NCI-H1092 treated with DMSO at 0.1 percent for 48 hours (cell line): ENCODE measurements around the gene USHBP1.

Source experiments
- DNase-seq: peaks from one replicate; lab custom pipeline; 2025; lab: John Stamatoyannopoulos, UW

The USHBP1 gene

GRCh38 chr19:17262557-17262956 lies 2.0 kb downstream of the USHBP1 start:
- DNase-seq: no peak

- DNase-seq: peak; percentile 55
Measured at GRCh38 chr19:17260842-17261325, 3.7 kb downstream of the USHBP1 start.

- DNase-seq: no peak
Measured at GRCh38 chr19:17259934-17260333, 4.6 kb downstream of the USHBP1 start.

- no peak for DNase-seq
Measured at GRCh38 chr19:17259118-17259780, 5.3 kb downstream of the USHBP1 start.

GRCh38 chr19:17256130-17256529 lies 8.4 kb downstream of the USHBP1 start:
- DNase-seq: no peak

GRCh38 chr19:17255150-17255621 lies 9.4 kb downstream of the USHBP1 start:
- DNase-seq: peak; percentile 38

- DNase-seq: no peak
Measured at GRCh38 chr19:17254636-17255035, 9.9 kb downstream of the USHBP1 start.

GRCh38 chr19:17249887-17250548 lies 14.5 kb downstream of the USHBP1 start:
- no peak for DNase-seq

GRCh38 chr19:17248011-17248776 lies 16.4 kb downstream of the USHBP1 start:
- no peak for DNase-seq

- peak; percentile 64 for DNase-seq
Measured at GRCh38 chr19:17246681-17247425, 17.7 kb downstream of the USHBP1 start.

- no peak for DNase-seq
Measured at GRCh38 chr19:17245535-17245984, 19.0 kb downstream of the USHBP1 start, which contains the start of gene NR2F6. TSS of gene NR2F6 (minus strand) at chr19:17245919. CDS start at chr19:17245220, 699 bp downstream.

GRCh38 chr19:17244618-17245534 lies 19.7 kb downstream of the USHBP1 start:
- DNase-seq: no peak

- DNase-seq: no peak
Measured at GRCh38 chr19:17243830-17244617, 20.5 kb downstream of the USHBP1 start.

GRCh38 chr19:17243211-17243829 lies 21.2 kb downstream of the USHBP1 start:
- no peak for DNase-seq

- no peak for DNase-seq
Measured at GRCh38 chr19:17242431-17243208, 21.9 kb downstream of the USHBP1 start.

GRCh38 chr19:17240826-17241399 lies 23.6 kb downstream of the USHBP1 start:
- no peak for DNase-seq

- no peak for DNase-seq
Measured at GRCh38 chr19:17240062-17240752, 24.3 kb downstream of the USHBP1 start.
